Fibroblast of pulmonary artery (primary cell): ENCODE data around the gene LARP4B.
A peak's percentile ranks its signal among the peaks of the same experiment; 100 is the strongest.

Source experiments
- DNase-seq: peaks from one replicate; pipeline ENCODE4 v3.0.0-alpha.2; 2010; ENCODE audit warnings: low read depth
- H3K4me3 ChIP-seq: replicated peaks from 2 replicates; pipeline ENCODE4 v1.5.1; 2011; ENCODE audit warnings: low read depth, mild to moderate bottlenecking, control low read depth, low read length, moderate library complexity
- CTCF ChIP-seq: IDR thresholded peaks from 2 replicates; pipeline ENCODE4 v1.5.1; 2011; ENCODE audit warnings: mild to moderate bottlenecking, control low read depth, low read length, inconsistent platforms; ENCODE audit errors: missing control alignments

The LARP4B gene

DNA sequence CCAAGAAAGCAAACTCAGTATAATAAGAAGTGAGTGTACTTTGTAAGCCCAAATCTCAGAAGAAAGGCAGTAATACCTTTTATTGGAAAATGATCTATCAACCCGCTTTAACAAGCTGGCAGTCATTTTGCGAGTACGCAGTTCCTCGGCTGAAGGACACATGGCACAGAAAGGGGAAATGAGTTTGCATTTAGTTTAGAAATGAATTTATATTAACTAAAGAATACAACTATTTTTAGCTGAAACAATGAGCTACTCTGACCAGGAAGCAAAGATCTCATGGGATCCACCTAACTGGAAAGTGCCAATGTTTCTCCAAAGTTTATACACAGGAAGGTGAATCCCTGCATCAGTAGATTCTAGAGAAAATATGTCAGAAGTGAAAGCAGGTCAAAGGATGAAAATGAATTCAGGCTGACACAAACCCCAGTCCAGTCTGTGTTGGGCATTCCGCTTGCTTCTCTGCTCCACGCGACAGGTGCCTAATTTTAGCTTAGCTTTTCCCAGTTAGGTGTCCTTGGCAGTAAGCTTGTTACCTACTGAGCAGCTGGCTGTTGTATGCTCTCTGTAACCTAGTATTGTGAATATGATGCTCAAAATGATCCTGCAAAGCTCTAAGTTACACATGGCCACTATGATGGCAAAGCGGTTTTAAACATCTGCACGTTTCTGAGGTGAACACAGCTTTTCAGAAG is 112.8 kb downstream of the LARP4B start:
- H3K4me3 ChIP-seq = no peak overlapping the region
- DNase-seq = no peak
- TF ChIP-seq CTCF = no peak

DNA sequence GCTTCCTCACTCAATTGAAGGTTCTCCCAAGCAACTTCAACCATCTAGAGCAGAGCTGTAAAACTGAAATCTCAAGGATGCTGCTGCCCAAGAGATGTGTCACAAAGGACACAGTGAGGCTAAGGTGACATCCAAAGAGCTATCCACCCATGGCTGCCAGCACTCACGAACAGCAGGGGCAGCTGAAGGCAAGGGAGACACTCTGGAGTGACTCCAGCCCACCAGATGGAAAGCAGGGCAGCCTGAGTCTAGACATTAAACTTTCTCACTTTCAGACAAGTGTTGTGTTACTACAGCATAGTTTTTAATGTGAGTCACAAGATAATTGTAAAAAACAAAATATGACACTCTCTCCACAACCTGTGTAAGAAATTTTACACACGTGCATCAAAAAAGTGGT is 113.5 kb downstream of the LARP4B start:
- H3K4me3 ChIP-seq = no peak overlapping the region
- no peak for TF ChIP-seq CTCF
- DNase-seq = no peak

GRCh38 chr10:817371-817770 is 114.1 kb downstream of the LARP4B start:
- DNase-seq = no peak
- TF ChIP-seq CTCF = no peak
- no peak overlapping the region for H3K4me3 ChIP-seq

GRCh38 chr10:816958-817357 is 114.5 kb downstream of the LARP4B start:
- no peak overlapping the region for H3K4me3 ChIP-seq
- no peak for DNase-seq
- no peak for TF ChIP-seq CTCF

GRCh38 chr10:816091-816477 is 115.4 kb downstream of the LARP4B start:
- TF ChIP-seq CTCF = no peak
- no peak overlapping the region for H3K4me3 ChIP-seq
- no peak for DNase-seq

DNA sequence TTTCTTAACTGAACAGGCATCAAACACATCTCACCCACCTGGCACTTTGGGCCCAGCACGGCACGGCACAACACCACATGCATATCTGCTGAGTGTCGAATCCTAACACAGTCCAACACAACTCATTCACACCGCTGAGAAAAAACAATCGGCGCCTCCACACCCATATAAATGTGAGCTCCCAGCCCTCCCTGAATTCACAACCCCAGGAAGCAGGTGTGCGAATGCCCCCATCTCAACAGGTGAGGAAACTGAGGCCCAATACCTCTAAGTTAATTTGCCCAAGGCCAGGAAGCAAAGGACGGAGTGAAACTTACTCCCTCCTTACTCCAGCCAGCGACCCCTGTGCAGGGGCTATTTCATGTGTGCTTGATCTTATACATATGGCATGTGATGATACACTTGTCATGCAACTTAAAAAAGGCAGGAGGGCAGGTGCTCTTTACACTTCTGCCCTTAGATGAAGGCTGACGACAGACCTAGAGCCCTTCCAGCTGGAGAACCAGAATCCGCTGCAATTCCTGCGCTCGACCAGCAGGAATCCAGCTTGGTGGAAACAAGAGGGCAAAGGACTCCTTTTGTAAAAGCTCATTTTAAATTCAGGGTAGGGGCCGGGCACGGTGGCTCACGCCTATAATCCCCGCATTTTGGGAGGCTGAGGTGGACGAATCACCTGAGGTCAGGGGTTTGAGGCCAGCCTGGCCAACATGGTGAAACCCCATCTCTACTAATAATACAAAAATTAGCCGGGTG is 116.0 kb downstream of the LARP4B start:
- DNase-seq = peak; percentile 16
- peak; percentile 22 for TF ChIP-seq CTCF

More for the DNA sequence above, 116.0 kb downstream of the LARP4B start:
- H3K4me3 ChIP-seq = no peak overlapping the region
